GM12878 (cell line): Measurements from ENCODE around the gene MAST3. TPM values are rescaled to one million over a fixed set of nuclear protein-coding genes. Genes with fewer than 3 reads are reported as not detected.

Source experiments
- BCL11A ChIP-seq: IDR thresholded peaks from 2 replicates; pipeline ENCODE4 v1.6.1; 2011; ENCODE audit warnings: low read depth, low read length
- CBFB ChIP-seq: IDR thresholded peaks from 2 replicates; pipeline ENCODE4 v1.6.1; 2016; ENCODE audit warnings: antibody characterized with exemption, low read depth
- CHD4 ChIP-seq: fragments of 200-600 bp; sonication (generic); IDR thresholded peaks from 2 replicates; pipeline ENCODE4 v1.6.1; 2016; ENCODE audit warnings: mild to moderate bottlenecking
- DPF2 ChIP-seq: fragments of 450-650 bp; IDR thresholded peaks from 2 replicates; pipeline ENCODE4 v1.6.1; 2017; ENCODE audit warnings: mild to moderate bottlenecking
- EP300 ChIP-seq, 2 experiments: fragments of 150-350 bp in 1 of 2; IDR thresholded peaks; 2 replicates each; pipeline ENCODE4 v1.6.1; 2011 to 2012; ENCODE audit warnings: low read depth in 2 of 2, low read length in 2 of 2, borderline replicate concordance in 1 of 2, improper control_type of control experiment in 1 of 2, inconsistent platforms in 1 of 2; ENCODE audit not compliant: control insufficient read depth in 1 of 2
- KLF5 ChIP-seq: fragments of 450-650 bp; IDR thresholded peaks from 2 replicates; pipeline ENCODE4 v1.6.1; 2014; ENCODE audit warnings: mild to moderate bottlenecking; ENCODE audit not compliant: partially characterized antibody
- MEF2B ChIP-seq: fragments of 450-650 bp; IDR thresholded peaks from 2 replicates; pipeline ENCODE4 v1.6.1; 2018; ENCODE audit warnings: mild to moderate bottlenecking, moderate library complexity; ENCODE audit not compliant: partially characterized antibody, poor library complexity, severe bottlenecking
- MTA2 ChIP-seq: fragments of 450-650 bp; IDR thresholded peaks from 2 replicates; pipeline ENCODE4 v1.6.1; 2016; ENCODE audit warnings: low read depth, mild to moderate bottlenecking, moderate library complexity
- POLR2A ChIP-seq: IDR thresholded peaks from 2 replicates; pipeline ENCODE4 v1.6.1; 2011; ENCODE audit warnings: low read depth, mild to moderate bottlenecking, low read length
- SIX5 ChIP-seq: IDR thresholded peaks from 2 replicates; pipeline ENCODE4 v1.6.1; 2011; ENCODE audit warnings: mild to moderate bottlenecking, low read depth, low read length, moderate library complexity; ENCODE audit not compliant: severe bottlenecking
- SMC3 ChIP-seq: IDR thresholded peaks from 2 replicates; pipeline ENCODE4 v1.6.1; 2011; ENCODE audit warnings: low read length, improper control_type of control experiment, borderline replicate concordance
- SPI1 ChIP-seq: IDR thresholded peaks from 2 replicates; pipeline ENCODE4 v1.6.1; 2011; ENCODE audit warnings: low read depth, mild to moderate bottlenecking, low read length, moderate library complexity, borderline replicate concordance; ENCODE audit not compliant: insufficient read depth
- TBL1XR1 ChIP-seq: IDR thresholded peaks from 2 replicates; pipeline ENCODE4 v1.6.1; 2012; ENCODE audit warnings: low read depth, low read length, improper control_type of control experiment
- ZNF207 ChIP-seq: fragments of 450-650 bp; IDR thresholded peaks from 2 replicates; pipeline ENCODE4 v1.6.1; 2014; ENCODE audit warnings: antibody characterized with exemption, mild to moderate bottlenecking, borderline replicate concordance
- ZNF622 ChIP-seq: fragments of 450-650 bp; IDR thresholded peaks from 2 replicates; pipeline ENCODE4 v1.6.1; 2017; ENCODE audit warnings: mild to moderate bottlenecking, inconsistent platforms
- polyA plus RNA-seq, 11 experiments: library from polyadenylated mRNA; depleted of rRNA in 4 of 11; unstranded in 6 of 11; stranded (reverse) in 5 of 11; fragments of >200 nt; fragmentation: Nextera tagmentation in 4 of 11; fragmentation: Illumina TruSeq in 1 of 11; extraction: Ambion mirVana in 4 of 11; extraction: Trizol in 1 of 11; gene quantifications; 1 replicate in 1 of 11; 2 replicates in 10 of 11; pipeline versions ENCODE4 v1.2.1 to v1.2.3, GENCODE V29; 2011 to 2016; ENCODE audit warnings: inconsistent platforms in 2 of 11, missing spikeins in 2 of 11, low read depth in 1 of 11
- total RNA-seq, 4 experiments: library from RNA; depleted of rRNA in 3 of 4; stranded (reverse); fragments of >200 nt in 3 of 4; fragmentation: Illumina TruSeq in 1 of 4; extraction: Trizol in 1 of 4; gene quantifications; 2 replicates each; pipeline versions ENCODE4 v1.2.1 to v1.2.3, GENCODE V29; 2013 to 2021
- TF ChIP-seq, protein P1 (sequence below): fragments of 450-650 bp; IDR thresholded peaks from 2 replicates; pipeline ENCODE4 v1.6.1; 2017; ENCODE audit warnings: low read depth, mild to moderate bottlenecking, moderate library complexity
- TF ChIP-seq, protein P2 (sequence below): fragments of 450-650 bp; conservative IDR thresholded peaks from 2 replicates; pipeline ENCODE4 v1.6.1; 2017; ENCODE audit warnings: mild to moderate bottlenecking, moderate library complexity
- TF ChIP-seq, protein P3 (sequence below): IDR thresholded peaks from 2 replicates; pipeline ENCODE4 v1.6.1; 2012; ENCODE audit warnings: low read length, inconsistent platforms
- TF ChIP-seq, protein P4 (sequence below): IDR thresholded peaks from 2 replicates; pipeline ENCODE4 v1.6.1; 2011; ENCODE audit warnings: mild to moderate bottlenecking, low read depth, low read length, moderate library complexity; ENCODE audit not compliant: insufficient replicate concordance
- TF ChIP-seq, protein P5 (sequence below): fragments of 450-650 bp; IDR thresholded peaks from 2 replicates; pipeline ENCODE4 v1.6.1; 2017; ENCODE audit warnings: borderline replicate concordance

Gene MAST3
- total and polyA plus RNA-seq, 10 of the 15 experiments (the other 5 are each of a cell fraction or from before 2014, with no cell fraction given): 3.0 to 22.2 (median 7.5) TPM

DNA sequence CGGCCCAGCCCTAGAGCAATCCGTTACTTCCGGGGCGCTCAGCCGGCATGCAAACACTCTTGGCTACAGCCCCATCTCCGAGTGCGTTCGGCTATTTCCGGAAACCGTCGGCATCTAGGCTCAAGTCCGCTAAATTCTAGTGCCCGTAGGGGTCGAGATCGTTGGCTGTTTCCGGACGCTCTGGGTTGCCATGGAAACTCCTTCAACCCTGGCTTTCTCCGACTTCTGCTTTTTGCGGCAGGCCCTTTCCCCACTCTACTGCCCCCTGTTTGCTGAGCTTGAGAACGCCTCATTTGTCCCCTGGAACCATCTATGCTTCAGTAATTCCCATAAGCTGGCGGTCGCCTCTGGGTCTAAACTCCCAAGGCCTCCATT, 54.9 kb downstream of the MAST3 start (continued):
- TF ChIP-seq, protein P1, sequence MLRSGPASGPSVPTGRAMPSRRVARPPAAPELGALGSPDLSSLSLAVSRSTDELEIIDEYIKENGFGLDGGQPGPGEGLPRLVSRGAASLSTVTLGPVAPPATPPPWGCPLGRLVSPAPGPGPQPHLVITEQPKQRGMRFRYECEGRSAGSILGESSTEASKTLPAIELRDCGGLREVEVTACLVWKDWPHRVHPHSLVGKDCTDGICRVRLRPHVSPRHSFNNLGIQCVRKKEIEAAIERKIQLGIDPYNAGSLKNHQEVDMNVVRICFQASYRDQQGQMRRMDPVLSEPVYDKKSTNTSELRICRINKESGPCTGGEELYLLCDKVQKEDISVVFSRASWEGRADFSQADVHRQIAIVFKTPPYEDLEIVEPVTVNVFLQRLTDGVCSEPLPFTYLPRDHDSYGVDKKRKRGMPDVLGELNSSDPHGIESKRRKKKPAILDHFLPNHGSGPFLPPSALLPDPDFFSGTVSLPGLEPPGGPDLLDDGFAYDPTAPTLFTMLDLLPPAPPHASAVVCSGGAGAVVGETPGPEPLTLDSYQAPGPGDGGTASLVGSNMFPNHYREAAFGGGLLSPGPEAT: peak; percentile 57; the same call in 1 of the 2 replicates
- TF ChIP-seq MTA2: peak; percentile 10; the same call in 1 of the 2 replicates
- TF ChIP-seq TBL1XR1: no peak
- TF ChIP-seq, protein P2, sequence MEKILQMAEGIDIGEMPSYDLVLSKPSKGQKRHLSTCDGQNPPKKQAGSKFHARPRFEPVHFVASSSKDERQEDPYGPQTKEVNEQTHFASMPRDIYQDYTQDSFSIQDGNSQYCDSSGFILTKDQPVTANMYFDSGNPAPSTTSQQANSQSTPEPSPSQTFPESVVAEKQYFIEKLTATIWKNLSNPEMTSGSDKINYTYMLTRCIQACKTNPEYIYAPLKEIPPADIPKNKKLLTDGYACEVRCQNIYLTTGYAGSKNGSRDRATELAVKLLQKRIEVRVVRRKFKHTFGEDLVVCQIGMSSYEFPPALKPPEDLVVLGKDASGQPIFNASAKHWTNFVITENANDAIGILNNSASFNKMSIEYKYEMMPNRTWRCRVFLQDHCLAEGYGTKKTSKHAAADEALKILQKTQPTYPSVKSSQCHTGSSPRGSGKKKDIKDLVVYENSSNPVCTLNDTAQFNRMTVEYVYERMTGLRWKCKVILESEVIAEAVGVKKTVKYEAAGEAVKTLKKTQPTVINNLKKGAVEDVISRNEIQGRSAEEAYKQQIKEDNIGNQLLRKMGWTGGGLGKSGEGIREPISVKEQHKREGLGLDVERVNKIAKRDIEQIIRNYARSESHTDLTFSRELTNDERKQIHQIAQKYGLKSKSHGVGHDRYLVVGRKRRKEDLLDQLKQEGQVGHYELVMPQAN: peak; percentile 75
- peak; percentile 98 for TF ChIP-seq SPI1
- TF ChIP-seq DPF2: no peak
- TF ChIP-seq ZNF622: no peak
- TF ChIP-seq MEF2B: peak; percentile 83
- TF ChIP-seq, protein P3, sequence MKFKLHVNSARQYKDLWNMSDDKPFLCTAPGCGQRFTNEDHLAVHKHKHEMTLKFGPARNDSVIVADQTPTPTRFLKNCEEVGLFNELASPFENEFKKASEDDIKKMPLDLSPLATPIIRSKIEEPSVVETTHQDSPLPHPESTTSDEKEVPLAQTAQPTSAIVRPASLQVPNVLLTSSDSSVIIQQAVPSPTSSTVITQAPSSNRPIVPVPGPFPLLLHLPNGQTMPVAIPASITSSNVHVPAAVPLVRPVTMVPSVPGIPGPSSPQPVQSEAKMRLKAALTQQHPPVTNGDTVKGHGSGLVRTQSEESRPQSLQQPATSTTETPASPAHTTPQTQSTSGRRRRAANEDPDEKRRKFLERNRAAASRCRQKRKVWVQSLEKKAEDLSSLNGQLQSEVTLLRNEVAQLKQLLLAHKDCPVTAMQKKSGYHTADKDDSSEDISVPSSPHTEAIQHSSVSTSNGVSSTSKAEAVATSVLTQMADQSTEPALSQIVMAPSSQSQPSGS: no peak
- TF ChIP-seq BCL11A: no peak
- TF ChIP-seq EP300 (IDR thresholded peaks at IDR 0.05; ENCODE audit: borderline replicate concordance in 1 of 2, control insufficient read depth in 1 of 2, low read depth in 2 of 2, low read length in 2 of 2): peak in 1 of 2 experiments; percentile 7; a peak in 1 of 4 replicates
- no peak for TF ChIP-seq CHD4
- TF ChIP-seq CBFB: no peak
- 0 out of 2 replicates have a peak, but pooled peaks have one; percentile 37 for TF ChIP-seq ZNF207
- no peak for TF ChIP-seq SIX5
- TF ChIP-seq, protein P4, sequence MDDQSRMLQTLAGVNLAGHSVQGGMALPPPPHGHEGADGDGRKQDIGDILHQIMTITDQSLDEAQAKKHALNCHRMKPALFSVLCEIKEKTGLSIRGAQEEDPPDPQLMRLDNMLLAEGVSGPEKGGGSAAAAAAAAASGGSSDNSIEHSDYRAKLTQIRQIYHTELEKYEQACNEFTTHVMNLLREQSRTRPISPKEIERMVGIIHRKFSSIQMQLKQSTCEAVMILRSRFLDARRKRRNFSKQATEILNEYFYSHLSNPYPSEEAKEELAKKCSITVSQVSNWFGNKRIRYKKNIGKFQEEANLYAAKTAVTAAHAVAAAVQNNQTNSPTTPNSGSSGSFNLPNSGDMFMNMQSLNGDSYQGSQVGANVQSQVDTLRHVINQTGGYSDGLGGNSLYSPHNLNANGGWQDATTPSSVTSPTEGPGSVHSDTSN: no peak
- peak; percentile 68 for TF ChIP-seq POLR2A
- TF ChIP-seq, protein P5, sequence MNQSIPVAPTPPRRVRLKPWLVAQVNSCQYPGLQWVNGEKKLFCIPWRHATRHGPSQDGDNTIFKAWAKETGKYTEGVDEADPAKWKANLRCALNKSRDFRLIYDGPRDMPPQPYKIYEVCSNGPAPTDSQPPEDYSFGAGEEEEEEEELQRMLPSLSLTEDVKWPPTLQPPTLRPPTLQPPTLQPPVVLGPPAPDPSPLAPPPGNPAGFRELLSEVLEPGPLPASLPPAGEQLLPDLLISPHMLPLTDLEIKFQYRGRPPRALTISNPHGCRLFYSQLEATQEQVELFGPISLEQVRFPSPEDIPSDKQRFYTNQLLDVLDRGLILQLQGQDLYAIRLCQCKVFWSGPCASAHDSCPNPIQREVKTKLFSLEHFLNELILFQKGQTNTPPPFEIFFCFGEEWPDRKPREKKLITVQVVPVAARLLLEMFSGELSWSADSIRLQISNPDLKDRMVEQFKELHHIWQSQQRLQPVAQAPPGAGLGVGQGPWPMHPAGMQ: no peak
- peak; percentile 38 for TF ChIP-seq KLF5
- TF ChIP-seq SMC3: peak; percentile 36; the same call in 1 of the 2 replicates
